Measurements from ENCODE around the gene MMRN2.

DNA sequence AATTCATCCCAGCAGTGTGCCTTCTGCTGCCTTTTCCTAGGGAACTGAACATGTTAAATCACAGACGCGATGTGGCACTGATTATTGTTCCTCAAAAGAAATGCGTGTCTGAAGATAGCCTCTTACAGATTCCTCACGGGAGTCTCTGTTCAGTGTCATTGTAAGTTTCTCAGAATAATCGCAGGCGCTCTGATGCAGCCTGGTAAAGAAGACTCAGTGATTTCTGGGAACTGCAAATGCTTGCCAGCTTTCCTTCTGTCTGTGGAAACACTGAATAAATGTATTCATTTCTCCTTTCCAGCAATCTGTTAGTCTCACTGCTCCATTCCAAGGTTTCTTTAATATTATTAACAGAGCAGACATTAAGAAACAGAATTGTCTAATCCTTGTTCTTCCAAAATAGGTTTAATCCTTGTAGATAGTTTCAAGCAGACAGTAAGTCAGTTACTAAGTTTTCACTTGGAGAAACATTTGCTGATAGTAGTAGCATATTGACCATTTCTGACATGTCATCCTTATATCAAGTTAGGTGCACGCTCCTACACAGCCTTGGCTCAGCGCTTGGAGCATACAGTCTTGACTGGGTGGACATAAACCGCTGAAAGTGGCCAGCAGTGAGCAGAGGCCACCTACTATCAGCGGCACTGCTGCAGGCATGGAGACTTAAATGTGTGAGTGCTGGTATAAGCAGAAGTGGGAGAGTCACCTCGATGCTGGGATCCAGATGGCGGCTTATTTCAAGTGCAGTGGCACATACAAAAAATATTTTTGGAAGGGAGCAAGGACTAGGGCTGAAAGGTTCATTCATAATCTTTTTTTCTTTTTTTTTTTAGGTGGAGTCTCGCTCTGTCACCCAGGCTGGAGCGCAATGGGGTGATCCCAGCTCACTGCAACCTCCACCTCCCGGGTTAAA lies 27.7 kb downstream of the MMRN2 start:
- TF ChIP-seq, protein P1, sequence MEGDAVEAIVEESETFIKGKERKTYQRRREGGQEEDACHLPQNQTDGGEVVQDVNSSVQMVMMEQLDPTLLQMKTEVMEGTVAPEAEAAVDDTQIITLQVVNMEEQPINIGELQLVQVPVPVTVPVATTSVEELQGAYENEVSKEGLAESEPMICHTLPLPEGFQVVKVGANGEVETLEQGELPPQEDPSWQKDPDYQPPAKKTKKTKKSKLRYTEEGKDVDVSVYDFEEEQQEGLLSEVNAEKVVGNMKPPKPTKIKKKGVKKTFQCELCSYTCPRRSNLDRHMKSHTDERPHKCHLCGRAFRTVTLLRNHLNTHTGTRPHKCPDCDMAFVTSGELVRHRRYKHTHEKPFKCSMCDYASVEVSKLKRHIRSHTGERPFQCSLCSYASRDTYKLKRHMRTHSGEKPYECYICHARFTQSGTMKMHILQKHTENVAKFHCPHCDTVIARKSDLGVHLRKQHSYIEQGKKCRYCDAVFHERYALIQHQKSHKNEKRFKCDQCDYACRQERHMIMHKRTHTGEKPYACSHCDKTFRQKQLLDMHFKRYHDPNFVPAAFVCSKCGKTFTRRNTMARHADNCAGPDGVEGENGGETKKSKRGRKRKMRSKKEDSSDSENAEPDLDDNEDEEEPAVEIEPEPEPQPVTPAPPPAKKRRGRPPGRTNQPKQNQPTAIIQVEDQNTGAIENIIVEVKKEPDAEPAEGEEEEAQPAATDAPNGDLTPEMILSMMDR (IDR thresholded peaks at IDR 0.05), result no peak
- no peak for TF ChIP-seq POLR2AphosphoS5 (IDR thresholded peaks at IDR 0.05)
- no peak for TF ChIP-seq EP300 (IDR thresholded peaks at IDR 0.05)
- no peak for TF ChIP-seq POLR2A (IDR thresholded peaks at IDR 0.05)
